Uterus (tissue), 4 donors: Measurements from ENCODE around the gene SALL4. TPM values are rescaled to one million over a fixed set of nuclear protein-coding genes. Genes with fewer than 3 reads are reported as not detected.
"Not testable (repeated sequence)": the region's sequence is repeated elsewhere in the genome, so short reads cannot be mapped to it uniquely, and the experiment has no call there.

Experiments used
- DNase-seq, 2 donors: peaks; one replicate each; pipeline ENCODE4 v3.0.0-alpha.2; 2019 to 2020
- H3K27ac ChIP-seq, 2 donors: fragments of 200-600 bp; sonication (generic); 1 replicate in 1 of 2; 2 replicates in 1 of 2; pipeline ENCODE4 v1.5.1; 2016 to 2018
- H3K27me3 ChIP-seq, 2 donors: fragments of 200-600 bp; sonication (generic); one replicate each; pipeline ENCODE4 v1.5.1; 2018 to 2019; ENCODE audit warnings: control low read depth in 1 of 2
- H3K36me3 ChIP-seq, 2 donors: fragments of 200-600 bp; sonication (generic); one replicate each; pipeline ENCODE4 v1.5.1; 2019; ENCODE audit warnings: control low read depth in 1 of 2
- H3K4me1 ChIP-seq, 2 donors: fragments of 200-600 bp; sonication (generic); one replicate each; pipeline ENCODE4 v1.5.1; 2018 to 2019; ENCODE audit warnings: control low read depth in 1 of 2
- H3K4me3 ChIP-seq, 2 donors: fragments of 200-600 bp; sonication (generic); 1 replicate in 1 of 2; 2 replicates in 1 of 2; pipeline ENCODE4 v1.5.1; 2018 to 2019; ENCODE audit warnings: mild to moderate bottlenecking in 1 of 2
- H3K9me3 ChIP-seq, 2 donors: fragments of 200-600 bp; sonication (generic); one replicate each; pipeline ENCODE4 v1.5.1; 2019; ENCODE audit warnings: control low read depth in 1 of 2
- CTCF ChIP-seq, 4 experiments: fragments of 200-600 bp in 2 of 4; fragments of 450-650 bp in 2 of 4; sonication (generic) in 2 of 4; IDR thresholded peaks; one replicate each; pipeline ENCODE4 v1.5.1; 2016 to 2019; ENCODE audit warnings: antibody characterized with exemption in 4 of 4, mild to moderate bottlenecking in 2 of 4, moderate library complexity in 1 of 4
- POLR2A ChIP-seq, 2 donors: fragments of 450-650 bp; IDR thresholded peaks; one replicate each; pipeline ENCODE4 v1.6.1; 2016; ENCODE audit warnings: antibody characterized with exemption in 2 of 2, mild to moderate bottlenecking in 1 of 2, moderate library complexity in 1 of 2
- intact Hi-C: fragments of 100-400 bp; cut with DNase I; formaldehyde crosslinking; loops from one replicate; pipeline ENCODE4 v1.15.1; 2023; ENCODE audit warnings: low total_unique reads
- total RNA-seq, 4 donors: library from RNA; depleted of rRNA in 3 of 4; stranded (reverse); fragments of >200 nt in 3 of 4; gene quantifications; one replicate each; pipeline versions ENCODE4 v1.1.0 to v1.2.4, GENCODE V29; 2014 to 2023
- donor health status: DM: yes; HTN: yes; CAD: no.

The SALL4 gene
- total RNA-seq, 4 donors from 2014 or later, result 0.09 to 0.55 TPM; not detected in 2

DNA sequence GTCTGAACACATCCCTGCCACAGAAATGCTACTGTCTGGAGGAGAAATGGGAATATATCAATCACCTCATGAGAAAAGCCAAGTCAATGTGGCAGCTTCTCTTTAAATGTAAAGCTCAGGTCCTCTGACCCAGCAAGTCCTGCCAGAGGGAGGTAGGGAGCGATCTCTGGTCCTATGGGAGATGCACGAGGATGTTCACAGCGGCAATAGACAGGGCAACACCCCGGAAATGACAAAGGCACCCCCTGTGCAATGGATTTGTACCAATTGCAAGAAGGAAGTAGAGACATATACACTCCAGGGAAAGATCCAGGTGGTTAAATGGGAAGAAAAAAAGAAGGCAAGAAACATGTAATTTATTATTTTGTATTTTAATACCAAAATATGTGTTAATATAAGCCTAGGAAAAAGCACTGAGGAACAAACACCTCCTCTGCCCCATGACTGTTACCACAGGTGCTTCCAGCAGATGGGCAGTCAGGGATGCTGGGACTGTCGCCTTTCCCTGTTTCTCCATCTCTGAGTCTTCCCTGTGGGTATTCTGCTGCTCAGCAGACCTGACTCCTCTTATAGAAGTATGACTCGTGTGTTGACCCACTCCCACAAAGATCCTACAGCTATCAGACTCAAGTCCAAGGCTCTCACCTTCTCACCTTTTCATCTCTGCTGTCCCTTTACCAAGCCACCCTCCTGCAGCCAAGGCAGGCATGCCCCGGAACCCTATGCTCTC lies 55.0 kb downstream of the SALL4 start:
- Histone ChIP-seq H3K27me3 (no peaks in the 10 kb centered on the region), H3K9me3 (no peaks in the 10 kb centered on the region), H3K27ac (no peak overlapping the region), H3K4me1 (peaks cover 0 to 14% of the 10 kb centered on the region in 2 donors), H3K4me3 (no peak overlapping the region), H3K36me3 (no peaks in the 10 kb centered on the region)
- intact Hi-C loops, result no loop called here
- TF ChIP-seq POLR2A (IDR thresholded peaks at IDR 0.05), result no peak
- no peak for TF ChIP-seq CTCF (IDR thresholded peaks at IDR 0.05)
- DNase-seq, result no peak

GRCh38 chr20:51745804-51746203 lies 56.5 kb downstream of the SALL4 start:
- intact Hi-C loops, result no loop called here
- no peak for TF ChIP-seq CTCF (IDR thresholded peaks at IDR 0.05)
- no peak for TF ChIP-seq POLR2A (IDR thresholded peaks at IDR 0.05)
- Histone ChIP-seq H3K27ac (no peak overlapping the region), H3K4me1 (peaks cover 0 to 9% of the 10 kb centered on the region in 2 donors), H3K4me3 (no peak overlapping the region), H3K27me3 (no peaks in the 10 kb centered on the region), H3K9me3 (no peaks in the 10 kb centered on the region), H3K36me3 (no peaks in the 10 kb centered on the region)
- no peak for DNase-seq

DNA sequence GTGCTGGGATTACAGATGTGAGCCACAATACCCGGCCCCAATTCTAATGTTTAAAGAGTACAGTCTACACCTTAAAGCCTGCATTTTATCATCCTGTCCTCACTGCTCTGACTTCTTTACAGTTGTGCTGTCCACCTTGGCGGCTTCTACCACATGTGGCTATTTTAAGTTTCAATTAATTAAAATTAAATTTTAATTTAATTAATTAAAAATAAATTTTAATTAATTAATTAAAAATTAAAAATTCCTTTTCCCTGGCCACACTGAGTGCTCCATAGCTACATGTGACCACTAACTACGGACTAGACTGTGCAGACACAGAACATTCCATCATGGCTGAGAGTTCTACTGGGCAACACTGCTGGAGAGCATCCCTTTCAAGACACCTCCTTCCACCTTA lies 61.5 kb downstream of the SALL4 start:
- no peaks in the 10 kb centered on the region for H3K9me3 ChIP-seq
- intact Hi-C loops, result no loop called here
- H3K36me3 ChIP-seq, result no peaks in the 10 kb centered on the region
- H3K4me3 ChIP-seq, result no peak overlapping the region
- no peak overlapping the region for H3K27ac ChIP-seq
- TF ChIP-seq POLR2A (IDR thresholded peaks at IDR 0.05) (no peak), CTCF (IDR thresholded peaks at IDR 0.05) (no peak)
- DNase-seq, result no peak
- no peaks in the 10 kb centered on the region for H3K4me1 ChIP-seq
- H3K27me3 ChIP-seq, result no peaks in the 10 kb centered on the region

GRCh38 chr20:51740308-51740707 lies 62.0 kb downstream of the SALL4 start:
- H3K36me3 ChIP-seq, intact Hi-C loops: not testable (repeated sequence)

GRCh38 chr20:51739722-51740249 lies 62.5 kb downstream of the SALL4 start:
- Histone ChIP-seq H3K36me3 (no peaks in the 10 kb centered on the region), H3K4me3 (no peak overlapping the region), H3K9me3 (no peaks in the 10 kb centered on the region), H3K27me3 (no peaks in the 10 kb centered on the region), H3K27ac (no peak overlapping the region), H3K4me1 (no peaks in the 10 kb centered on the region)
- intact Hi-C loops, result no loop called here
- TF ChIP-seq CTCF (IDR thresholded peaks at IDR 0.05) (no peak), POLR2A (IDR thresholded peaks at IDR 0.05) (no peak)
- DNase-seq, result no peak

More at GRCh38 chr20:51740308-51740707, 62.0 kb downstream of the SALL4 start:
- H3K4me1 ChIP-seq, H3K9me3 ChIP-seq, H3K27ac ChIP-seq, H3K4me3 ChIP-seq, DNase-seq, H3K27me3 ChIP-seq: not testable (repeated sequence)
